ENCODE results near the gene SLC25A33.

GRCh38 chr1:9604836-9605235, 65.6 kb downstream of the SLC25A33 start:
- TF ChIP-seq CTCF (IDR thresholded peaks at IDR 0.05; ENCODE audit: insufficient read depth, low read length, poor library complexity, severe bottlenecking), result no peak
- TF ChIP-seq EZH2phosphoT487 (conservative IDR thresholded peaks at IDR 0.05; ENCODE audit: low read length), result no peak

All from SU-DHL-6 (cell line).